ENCODE results near the gene CNOT4.

GRCh38 chr7:135447748-135448147, 62.2 kb downstream of the CNOT4 start:
- TF ChIP-seq EZH2phosphoT487 (IDR thresholded peaks at IDR 0.05; ENCODE audit: insufficient read depth, low read depth) (no peak), EZH2 (IDR thresholded peaks at IDR 0.05; ENCODE audit: insufficient read depth, poor library complexity, severe bottlenecking) (no peak)
